HG03469 (cell line): ENCODE measurements around the gene CACNA2D3.
"Not testable (repeated sequence)": the region's sequence is repeated elsewhere in the genome, so short reads cannot be mapped to it uniquely, and the experiment has no call there.

ENCODE experiments used
- ATAC-seq: cut with Tn5 transposase; IDR thresholded peaks from one replicate; pipeline ENCODE4 v1.9.1; 2021; ENCODE audit warnings: mild to moderate bottlenecking, moderate library complexity, moderate number of reproducible peaks; ENCODE audit not compliant: unreplicated experiment

Gene CACNA2D3

GRCh38 chr3:55089211-55089610 is 966.9 kb downstream of the CACNA2D3 start:
- ATAC-seq: no peak

- ATAC-seq: no peak
These were observed 967.9 kb downstream of the CACNA2D3 start for GRCh38 chr3:55090291-55090690.

GRCh38 chr3:55090746-55091145 is 968.4 kb downstream of the CACNA2D3 start:
- no peak for ATAC-seq

GRCh38 chr3:55091381-55092225 is 969.3 kb downstream of the CACNA2D3 start:
- ATAC-seq: no peak

GRCh38 chr3:55094676-55095075 is 972.3 kb downstream of the CACNA2D3 start:
- ATAC-seq: no peak

GRCh38 chr3:55097441-55097840 is 975.1 kb downstream of the CACNA2D3 start:
- ATAC-seq: no peak

GRCh38 chr3:55105647-55106046 is 983.3 kb downstream of the CACNA2D3 start:
- no peak for ATAC-seq

GRCh38 chr3:55107187-55107586 is 984.8 kb downstream of the CACNA2D3 start:
- ATAC-seq: no peak

GRCh38 chr3:55111906-55112305 is 989.6 kb downstream of the CACNA2D3 start:
- ATAC-seq: not testable (repeated sequence)

- ATAC-seq: no peak
These were observed 996.1 kb downstream of the CACNA2D3 start for GRCh38 chr3:55118451-55118850.

GRCh38 chr3:55119268-55119667 is 996.9 kb downstream of the CACNA2D3 start:
- no peak for ATAC-seq

GRCh38 chr3:55122312-55122711 is 1000.0 kb downstream of the CACNA2D3 start:
- ATAC-seq: no peak
